ENCODE results near the gene TMEM14B. TPM values are rescaled to one million over a fixed set of nuclear protein-coding genes. Genes with fewer than 3 reads are reported as not detected.
A peak's percentile ranks its signal among the peaks of the same experiment; 100 is the strongest.

The TMEM14B gene
- total and polyA plus RNA-seq, 9 of the 15 experiments (the other 6 are each of a cell fraction or from before 2014, with no cell fraction given), result 174 to 862 (median 263) TPM

GRCh38 chr6:10759312-10759839 lies 11.8 kb downstream of the TMEM14B start (continued):
- TF ChIP-seq ZNF3 (CRISPR knock-in tag; IDR thresholded peaks at IDR 0.05) (no peak), ZNF584 (CRISPR knock-in tag; IDR thresholded peaks at IDR 0.05; ENCODE audit: low read depth) (no peak), KDM1A (IDR thresholded peaks at IDR 0.05) (peak; percentile 87 to 89), CCNT2 (IDR thresholded peaks at IDR 0.05; ENCODE audit: borderline replicate concordance, extremely low read depth, insufficient read length, low read depth, low read length) (no peak), KDM4B (IDR thresholded peaks at IDR 0.05; ENCODE audit: borderline replicate concordance in 2 of 2, low read depth in 1 of 2) (no peak), E4F1 (CRISPR knock-in tag; IDR thresholded peaks at IDR 0.05; ENCODE audit: borderline replicate concordance) (no peak), CHD4 (IDR thresholded peaks at IDR 0.05; ENCODE audit: insufficient read depth, insufficient replicate concordance, low read depth, low read length, poor library complexity, severe bottlenecking) (no peak), ZNF586 (CRISPR knock-in tag; conservative IDR thresholded peaks at IDR 0.05) (no peak), ZNF644 (tag; IDR thresholded peaks at IDR 0.05; ENCODE audit: low read depth) (no peak), FOXK1 (CRISPR knock-in tag; IDR thresholded peaks at IDR 0.05; ENCODE audit: borderline replicate concordance) (no peak), STAT5A (IDR thresholded peaks at IDR 0.05; ENCODE audit: borderline replicate concordance, low read length) (no peak), SREBF2 (CRISPR knock-in tag; IDR thresholded peaks at IDR 0.05) (no peak), THRB (CRISPR knock-in tag; conservative IDR thresholded peaks at IDR 0.05) (no peak), STAT6 (CRISPR knock-in tag; IDR thresholded peaks at IDR 0.05) (no peak)
